Measurements from ENCODE around the gene APOBEC3F.

DNA sequence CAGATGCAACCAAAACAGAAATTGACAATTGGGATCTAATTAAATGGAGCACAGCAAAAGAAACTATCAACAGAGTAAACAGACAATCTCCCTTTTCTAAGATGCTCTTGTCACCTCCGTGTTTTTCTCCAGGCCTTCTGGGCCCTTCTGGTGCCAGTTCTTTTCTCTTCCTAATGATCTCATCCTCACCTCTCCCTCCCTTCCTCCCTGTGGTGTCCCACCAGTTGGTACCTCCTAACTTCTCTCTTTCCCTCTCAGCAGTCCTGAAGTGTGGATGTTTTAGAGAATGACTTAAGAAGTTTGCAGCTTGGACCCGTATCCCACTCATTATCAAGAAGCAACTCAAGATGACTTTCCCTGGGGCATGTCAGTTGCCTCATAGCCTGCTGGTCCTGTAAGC lies 62.8 kb downstream of the APOBEC3F start:
- TF ChIP-seq, protein P1, sequence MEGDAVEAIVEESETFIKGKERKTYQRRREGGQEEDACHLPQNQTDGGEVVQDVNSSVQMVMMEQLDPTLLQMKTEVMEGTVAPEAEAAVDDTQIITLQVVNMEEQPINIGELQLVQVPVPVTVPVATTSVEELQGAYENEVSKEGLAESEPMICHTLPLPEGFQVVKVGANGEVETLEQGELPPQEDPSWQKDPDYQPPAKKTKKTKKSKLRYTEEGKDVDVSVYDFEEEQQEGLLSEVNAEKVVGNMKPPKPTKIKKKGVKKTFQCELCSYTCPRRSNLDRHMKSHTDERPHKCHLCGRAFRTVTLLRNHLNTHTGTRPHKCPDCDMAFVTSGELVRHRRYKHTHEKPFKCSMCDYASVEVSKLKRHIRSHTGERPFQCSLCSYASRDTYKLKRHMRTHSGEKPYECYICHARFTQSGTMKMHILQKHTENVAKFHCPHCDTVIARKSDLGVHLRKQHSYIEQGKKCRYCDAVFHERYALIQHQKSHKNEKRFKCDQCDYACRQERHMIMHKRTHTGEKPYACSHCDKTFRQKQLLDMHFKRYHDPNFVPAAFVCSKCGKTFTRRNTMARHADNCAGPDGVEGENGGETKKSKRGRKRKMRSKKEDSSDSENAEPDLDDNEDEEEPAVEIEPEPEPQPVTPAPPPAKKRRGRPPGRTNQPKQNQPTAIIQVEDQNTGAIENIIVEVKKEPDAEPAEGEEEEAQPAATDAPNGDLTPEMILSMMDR (IDR thresholded peaks at IDR 0.05), result no peak
- TF ChIP-seq, protein P2, sequence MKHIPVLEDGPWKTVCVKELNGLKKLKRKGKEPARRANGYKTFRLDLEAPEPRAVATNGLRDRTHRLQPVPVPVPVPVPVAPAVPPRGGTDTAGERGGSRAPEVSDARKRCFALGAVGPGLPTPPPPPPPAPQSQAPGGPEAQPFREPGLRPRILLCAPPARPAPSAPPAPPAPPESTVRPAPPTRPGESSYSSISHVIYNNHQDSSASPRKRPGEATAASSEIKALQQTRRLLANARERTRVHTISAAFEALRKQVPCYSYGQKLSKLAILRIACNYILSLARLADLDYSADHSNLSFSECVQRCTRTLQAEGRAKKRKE (CRISPR knock-in tag; IDR thresholded peaks at IDR 0.05; ENCODE audit: low read depth), result no peak
- TF ChIP-seq MAZ (IDR thresholded peaks at IDR 0.05; ENCODE audit: borderline replicate concordance, low read depth, low read length) (no peak), MYC (IDR thresholded peaks at IDR 0.05; ENCODE audit: borderline replicate concordance, low read length) (no peak), POLR2A (IDR thresholded peaks at IDR 0.05; ENCODE audit: low read length) (no peak), HEYL (CRISPR knock-in tag; IDR thresholded peaks at IDR 0.05) (no peak), HDAC2 (IDR thresholded peaks at IDR 0.05) (no peak), ESRRA (IDR thresholded peaks at IDR 0.05; ENCODE audit: borderline replicate concordance, low read length) (no peak), HOXA7 (CRISPR knock-in tag; IDR thresholded peaks at IDR 0.05) (no peak), SREBF2 (IDR thresholded peaks at IDR 0.05) (no peak), NFE2L2 (conservative IDR thresholded peaks at IDR 0.05; ENCODE audit: low read length) (no peak), ZFP36 (IDR thresholded peaks at IDR 0.05; ENCODE audit: borderline replicate concordance, partially characterized antibody) (no peak), ZSCAN20 (CRISPR knock-in tag; IDR thresholded peaks at IDR 0.05) (no peak)
- TF ChIP-seq, protein P3, sequence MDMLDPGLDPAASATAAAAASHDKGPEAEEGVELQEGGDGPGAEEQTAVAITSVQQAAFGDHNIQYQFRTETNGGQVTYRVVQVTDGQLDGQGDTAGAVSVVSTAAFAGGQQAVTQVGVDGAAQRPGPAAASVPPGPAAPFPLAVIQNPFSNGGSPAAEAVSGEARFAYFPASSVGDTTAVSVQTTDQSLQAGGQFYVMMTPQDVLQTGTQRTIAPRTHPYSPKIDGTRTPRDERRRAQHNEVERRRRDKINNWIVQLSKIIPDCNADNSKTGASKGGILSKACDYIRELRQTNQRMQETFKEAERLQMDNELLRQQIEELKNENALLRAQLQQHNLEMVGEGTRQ (IDR thresholded peaks at IDR 0.05), result no peak
